ENCODE results near the gene MAP4.
"Not testable (repeated sequence)": the region's sequence is repeated elsewhere in the genome, so short reads cannot be mapped to it uniquely, and the experiment has no call there.

Gene MAP4

GRCh38 chr3:48016301-48016973 lies at the start of gene MAP4:
Gene MAP4, minus strand, starts transcription at chr3:48016416. Its CDS starts 17,556 bp downstream, at chr3:47998860.
- no peak for DNase-seq

- no peak for DNase-seq
These were observed 48.8 kb upstream of the MAP4 start for GRCh38 chr3:48065035-48065434.

- no peak for DNase-seq
These were observed 48.1 kb upstream of the MAP4 start for GRCh38 chr3:48064292-48064829.

- not testable (repeated sequence) for DNase-seq
These were observed 45.4 kb upstream of the MAP4 start for GRCh38 chr3:48061586-48061985.

GRCh38 chr3:48058091-48058490 lies 41.9 kb upstream of the MAP4 start:
- DNase-seq, result no peak

- peak; percentile 77 for DNase-seq
These were observed 41.3 kb upstream of the MAP4 start for GRCh38 chr3:48057521-48057920.

- peak; percentile 30 for DNase-seq
These were observed 31.7 kb upstream of the MAP4 start for GRCh38 chr3:48047841-48048464.

- DNase-seq, result no peak
These were observed 26.0 kb upstream of the MAP4 start for GRCh38 chr3:48042071-48042760.

- no peak for DNase-seq
These were observed 23.4 kb upstream of the MAP4 start for GRCh38 chr3:48039487-48040190.

- DNase-seq, result no peak
These were observed 22.8 kb upstream of the MAP4 start for GRCh38 chr3:48038971-48039481.

- no peak for DNase-seq
These were observed 17.8 kb upstream of the MAP4 start for GRCh38 chr3:48034000-48034516.

GRCh38 chr3:48030188-48030587 lies 14.0 kb upstream of the MAP4 start:
- DNase-seq, result no peak

- no peak for DNase-seq
These were observed 11.0 kb upstream of the MAP4 start for GRCh38 chr3:48026951-48027908.

- no peak for DNase-seq
These were observed 9.9 kb upstream of the MAP4 start for GRCh38 chr3:48026098-48026497.

GRCh38 chr3:48024401-48024800 lies 8.2 kb upstream of the MAP4 start:
- DNase-seq, result no peak

- no peak for DNase-seq
These were observed 7.2 kb upstream of the MAP4 start for GRCh38 chr3:48023377-48023776.

- no peak for DNase-seq
These were observed 6.0 kb upstream of the MAP4 start for GRCh38 chr3:48022178-48022577.

GRCh38 chr3:48018841-48019240 lies 2.6 kb upstream of the MAP4 start:
- no peak for DNase-seq

GRCh38 chr3:48015431-48016180 lies 610 bp downstream of the MAP4 start:
- no peak for DNase-seq

- no peak for DNase-seq
These were observed 1.9 kb downstream of the MAP4 start for GRCh38 chr3:48014358-48014757.
